Esophagus muscularis mucosa (tissue), 4 donors: ENCODE measurements around the gene HHIP. TPM values are rescaled to one million over a fixed set of nuclear protein-coding genes. Genes with fewer than 3 reads are reported as not detected.

Experiments
- DNase-seq: peaks from one replicate; pipeline ENCODE4 v3.0.0-alpha.2; 2017; ENCODE audit errors: extremely low spot score
- H3K27ac ChIP-seq, 4 donors: fragments of 200-600 bp; sonication (generic); replicated peaks in 1 of 4; 1 replicate in 3 of 4; 2 replicates in 1 of 4; pipeline ENCODE4 v1.5.1; 2016 to 2019; ENCODE audit warnings: mild to moderate bottlenecking in 1 of 4
- H3K27me3 ChIP-seq, 4 donors: fragments of 200-600 bp; sonication (generic); one replicate each; pipeline versions ENCODE4 v1.5.1 to v1.6.0; 2016 to 2019
- H3K36me3 ChIP-seq, 4 donors: fragments of 200-600 bp; sonication (generic); one replicate each; pipeline ENCODE4 v1.5.1; 2016 to 2019
- H3K4me1 ChIP-seq, 4 donors: fragments of 200-600 bp; sonication (generic); one replicate each; pipeline ENCODE4 v1.5.1; 2016 to 2019
- H3K4me3 ChIP-seq, 4 donors: fragments of 200-600 bp; sonication (generic); 1 replicate in 2 of 4; 2 replicates in 2 of 4; pipeline ENCODE4 v1.5.1; 2016 to 2019; ENCODE audit warnings: mild to moderate bottlenecking in 4 of 4, moderate library complexity in 1 of 4
- H3K9me3 ChIP-seq, 4 donors: fragments of 200-600 bp; sonication (generic); 1 replicate in 3 of 4; 2 replicates in 1 of 4; pipeline ENCODE4 v1.5.1; 2016 to 2019
- CTCF ChIP-seq, 3 experiments: fragments of 200-600 bp in 2 of 3; fragments of 450-650 bp in 1 of 3; sonication (generic) in 2 of 3; IDR thresholded peaks; one replicate each; pipeline ENCODE4 v1.5.1; 2017 to 2019; ENCODE audit warnings: antibody characterized with exemption in 3 of 3, mild to moderate bottlenecking in 2 of 3, moderate library complexity in 1 of 3
- EP300 ChIP-seq: sonication (generic); formaldehyde crosslinking; IDR thresholded peaks from one replicate; pipeline ENCODE4 v1.6.1; 2017; ENCODE audit warnings: antibody characterized with exemption
- POLR2A ChIP-seq: fragments of 450-650 bp; IDR thresholded peaks from one replicate; pipeline ENCODE4 v1.6.1; 2017; ENCODE audit warnings: antibody characterized with exemption, moderate library complexity, mild to moderate bottlenecking, low read depth
- POLR2AphosphoS5 ChIP-seq, 2 donors: sonication (generic); formaldehyde crosslinking; IDR thresholded peaks; one replicate each; pipeline ENCODE4 v1.6.1; 2017; ENCODE audit warnings: antibody characterized with exemption in 2 of 2
- WGBS: methylation state at CpG from one replicate; pipeline ENCODE4 v1.1.5; 2018; 5-methylcytosine and 5-hydroxymethylcytosine counted together
- intact Hi-C: fragments of 100-400 bp; cut with DNase I; formaldehyde crosslinking; loops from one replicate; pipeline ENCODE4 v1.15.1; 2023
- total RNA-seq, 4 donors: library from RNA; depleted of rRNA; stranded (reverse); fragments of >200 nt; gene quantifications; one replicate each; pipeline versions ENCODE4 v1.1.0 to v1.2.1, GENCODE V29; 2016

The HHIP gene
- total RNA-seq, 4 donors from 2014 or later, result under 0.01 to 0.75 (median 0.15) TPM

DNA sequence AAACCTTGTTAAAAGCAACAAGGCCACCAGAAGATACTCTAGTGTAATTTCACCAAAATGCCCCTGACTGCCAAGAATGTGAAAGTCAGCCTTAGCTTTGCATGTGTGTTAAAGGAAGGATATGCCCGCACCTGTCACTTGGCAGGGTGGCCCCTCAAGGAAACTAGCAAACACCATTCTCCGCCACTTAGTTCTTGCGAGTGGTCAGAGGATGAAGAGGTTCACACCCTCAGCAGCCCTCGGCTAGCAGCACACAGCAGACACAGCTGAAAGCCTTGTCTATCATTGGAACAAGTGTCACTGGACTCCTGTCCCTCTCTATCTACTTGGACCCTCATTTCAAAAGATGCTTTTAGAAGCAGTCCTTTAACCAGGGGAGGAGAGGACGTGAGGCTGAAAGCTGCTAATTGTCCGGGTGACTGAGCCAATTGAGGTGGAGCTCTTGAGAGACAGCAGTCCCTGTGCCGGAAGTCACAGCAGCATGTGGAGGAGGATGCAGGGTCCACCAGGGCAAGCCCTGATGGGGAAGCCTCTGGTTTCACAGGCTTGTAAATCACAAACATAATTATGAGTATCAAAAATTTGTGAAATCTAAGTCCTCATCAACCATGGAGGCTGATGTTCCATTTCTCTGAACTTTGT, 18.0 kb downstream of the HHIP start:
- WGBS, result 84% methylated on average over 7 of the region's 7 CpGs
- no peak overlapping the region for H3K4me3 ChIP-seq
- no peaks in the 10 kb centered on the region for H3K27me3 ChIP-seq
- H3K27ac ChIP-seq, result no peak overlapping the region
- intact Hi-C loops, result no loop called here
- no peak for TF ChIP-seq POLR2AphosphoS5 (IDR thresholded peaks at IDR 0.05)
- no peak for TF ChIP-seq EP300
- TF ChIP-seq CTCF (IDR thresholded peaks at IDR 0.05), result no peak
- no peak for TF ChIP-seq POLR2A
- no peaks in the 10 kb centered on the region for H3K9me3 ChIP-seq
- H3K4me1 ChIP-seq, result no peaks in the 10 kb centered on the region
- no peak for DNase-seq
- H3K36me3 ChIP-seq, result no peaks in the 10 kb centered on the region

GRCh38 chr4:144666539-144667175, 20.7 kb downstream of the HHIP start:
- Histone ChIP-seq H3K36me3 (no peaks in the 10 kb centered on the region), H3K27ac (no peak overlapping the region), H3K27me3 (no peaks in the 10 kb centered on the region), H3K4me1 (no peaks in the 10 kb centered on the region), H3K9me3 (no peaks in the 10 kb centered on the region), H3K4me3 (no peak overlapping the region)
- TF ChIP-seq POLR2A, result no peak
- no peak for TF ChIP-seq EP300
- TF ChIP-seq POLR2AphosphoS5 (IDR thresholded peaks at IDR 0.05), result no peak
- DNase-seq, result no peak
- 94% methylated on average over 2 of the region's 2 CpGs for WGBS
- intact Hi-C loops, result no loop called here

GRCh38 chr4:144667500-144667899, 21.5 kb downstream of the HHIP start:
- Histone ChIP-seq H3K9me3 (no peaks in the 10 kb centered on the region), H3K4me3 (no peak overlapping the region), H3K4me1 (no peaks in the 10 kb centered on the region), H3K36me3 (no peaks in the 10 kb centered on the region), H3K27me3 (no peaks in the 10 kb centered on the region), H3K27ac (no peak overlapping the region)
- 68% methylated on average over 2 of the region's 2 CpGs for WGBS
- DNase-seq, result no peak
- intact Hi-C loops, result no loop called here
- TF ChIP-seq POLR2AphosphoS5 (IDR thresholded peaks at IDR 0.05), result no peak
- TF ChIP-seq POLR2A, result no peak
- no peak for TF ChIP-seq EP300
- TF ChIP-seq CTCF (IDR thresholded peaks at IDR 0.05), result no peak

DNA sequence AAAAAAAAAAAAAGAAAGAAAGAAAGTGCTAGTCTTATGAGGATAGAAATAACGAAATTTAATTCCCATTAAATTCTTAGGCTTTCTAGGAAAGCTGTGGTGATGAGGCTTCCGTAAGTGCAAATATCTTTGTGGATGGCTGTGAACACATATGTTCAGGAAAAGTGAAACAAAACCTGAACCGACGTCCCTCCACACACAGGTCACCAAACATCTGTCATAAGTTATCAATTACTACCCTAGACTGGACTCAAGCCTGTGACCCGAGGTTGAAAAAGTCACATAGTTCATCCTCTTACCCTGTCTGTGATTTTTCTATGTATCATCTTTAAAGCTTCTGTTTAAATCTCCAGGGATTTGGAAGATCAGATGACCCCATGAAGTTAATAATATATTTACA, 24.8 kb downstream of the HHIP start:
- Histone ChIP-seq H3K4me1 (no peaks in the 10 kb centered on the region), H3K9me3 (no peaks in the 10 kb centered on the region), H3K36me3 (no peaks in the 10 kb centered on the region), H3K27ac (no peak overlapping the region), H3K4me3 (no peak overlapping the region), H3K27me3 (no peaks in the 10 kb centered on the region)
- DNase-seq, result no peak
- 65% methylated on average over 5 of the region's 5 CpGs for whole genome bisulfite sequencing
- no peak for TF ChIP-seq EP300
- no peak for TF ChIP-seq CTCF (IDR thresholded peaks at IDR 0.05)
- TF ChIP-seq POLR2AphosphoS5 (IDR thresholded peaks at IDR 0.05), result no peak
- TF ChIP-seq POLR2A, result no peak
- intact Hi-C loops, result no loop called here

DNA sequence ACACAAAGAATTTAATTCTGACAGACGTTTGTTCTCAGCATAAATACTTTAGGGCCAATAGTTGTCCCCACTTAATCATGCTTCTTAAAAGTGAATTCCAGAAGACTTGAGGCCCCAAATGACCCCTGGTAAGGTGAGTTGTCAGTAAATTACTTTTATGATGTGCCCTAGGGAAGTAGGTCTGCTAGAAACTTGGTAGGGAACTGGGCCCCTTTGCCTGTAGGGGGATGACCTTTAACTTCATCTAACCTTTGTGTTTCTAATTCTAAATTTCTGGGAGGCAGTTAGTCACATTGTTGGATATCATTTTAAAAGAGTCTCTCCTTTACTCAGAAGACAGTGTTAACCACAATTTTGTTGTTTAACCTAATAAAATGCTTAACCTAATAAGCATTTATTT, 28.8 kb downstream of the HHIP start:
- no peaks in the 10 kb centered on the region for H3K27me3 ChIP-seq
- WGBS, result 70% methylated on average over 1 of the region's 1 CpG
- no peaks in the 10 kb centered on the region for H3K36me3 ChIP-seq
- H3K9me3 ChIP-seq, result no peaks in the 10 kb centered on the region
- no peak overlapping the region for H3K4me3 ChIP-seq
- H3K4me1 ChIP-seq, result no peaks in the 10 kb centered on the region
- intact Hi-C loops, result no loop called here
- H3K27ac ChIP-seq, result no peak overlapping the region
- no peak for DNase-seq
- TF ChIP-seq CTCF (IDR thresholded peaks at IDR 0.05) (no peak), POLR2A (no peak), POLR2AphosphoS5 (IDR thresholded peaks at IDR 0.05) (no peak)
